NCI-H146 (cell line): ENCODE measurements around the gene PRAMEF4.
"Not testable (repeated sequence)": the region's sequence is repeated elsewhere in the genome, so short reads cannot be mapped to it uniquely, and the experiment has no call there.

Experiments used
- DNase-seq: peaks from one replicate; lab custom pipeline; 2025; lab: John Stamatoyannopoulos, UW

PRAMEF4 gene

DNA sequence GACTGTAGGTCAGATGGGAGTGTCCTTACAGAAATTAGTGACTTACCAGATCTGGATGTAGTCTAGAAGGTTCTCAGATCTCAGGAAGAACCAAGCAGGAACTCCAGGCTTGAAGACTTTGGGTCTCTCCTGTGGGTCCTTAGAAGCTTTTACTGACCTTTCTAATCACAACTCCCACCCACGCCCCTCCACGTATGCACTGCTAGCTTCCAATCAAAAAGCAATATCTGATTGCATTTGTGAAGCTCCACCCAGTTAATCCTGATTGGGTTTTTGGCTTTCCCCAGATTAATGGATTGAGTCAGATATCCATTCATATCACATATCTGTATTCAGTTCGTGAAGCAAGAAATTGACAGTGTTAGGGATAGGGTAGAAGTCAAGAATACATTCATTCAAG lies at the start of gene PRAMEF4:
TSS of gene PRAMEF4 (minus strand) at position 101 of the 400 bp plus-strand sequence. CDS start 2,807 bp downstream, outside the sequence.
- not testable (repeated sequence) for DNase-seq

DNA sequence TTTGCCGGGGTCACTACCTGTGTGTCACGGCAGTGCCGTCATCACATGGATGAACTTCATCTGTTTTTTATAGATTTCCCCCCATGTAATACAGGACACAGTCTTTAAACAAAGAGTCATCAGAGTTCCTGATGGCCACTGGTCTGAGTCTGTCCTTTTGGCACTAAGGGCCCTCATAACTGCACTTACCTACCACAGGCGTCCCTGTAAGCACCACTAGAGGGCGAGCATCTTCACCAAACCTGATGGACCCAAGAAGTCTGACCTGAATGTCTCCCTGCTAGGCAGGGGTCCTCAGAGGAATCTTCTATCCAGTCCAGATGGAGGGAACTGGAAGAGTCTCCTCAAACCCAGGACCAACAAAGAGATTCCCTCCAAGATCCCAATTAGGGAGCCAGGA lies 38.4 kb upstream of the PRAMEF4 start:
- not testable (repeated sequence) for DNase-seq

- not testable (repeated sequence) for DNase-seq
These were observed 35.7 kb upstream of the PRAMEF4 start for GRCh38 chr1:12921749-12922148.

DNA sequence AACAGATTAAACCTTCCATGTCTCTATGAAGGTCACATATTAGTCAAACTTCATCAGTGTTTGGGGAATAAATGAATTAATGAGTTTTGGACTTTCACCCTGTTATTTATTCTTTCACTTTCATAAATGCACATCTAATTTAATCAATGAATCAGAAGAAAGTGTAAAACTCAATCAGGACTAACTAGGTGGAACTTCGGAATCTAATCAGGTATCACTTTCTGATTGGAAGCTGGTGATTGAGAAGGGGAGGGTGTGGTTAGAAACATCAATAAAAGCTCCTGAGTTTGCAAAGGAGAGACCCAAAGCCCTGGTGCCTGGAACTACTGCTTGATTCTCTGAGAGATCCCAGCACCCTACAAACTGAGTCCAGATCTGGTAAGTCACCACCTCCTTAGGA lies 30.3 kb upstream of the PRAMEF4 start, which contains the start of gene PRAMEF7:
TSS of gene PRAMEF7 (plus strand) at position 301 of the 400 bp plus-strand sequence. CDS start 1,083 bp downstream, outside the sequence.
- DNase-seq = not testable (repeated sequence)

DNA sequence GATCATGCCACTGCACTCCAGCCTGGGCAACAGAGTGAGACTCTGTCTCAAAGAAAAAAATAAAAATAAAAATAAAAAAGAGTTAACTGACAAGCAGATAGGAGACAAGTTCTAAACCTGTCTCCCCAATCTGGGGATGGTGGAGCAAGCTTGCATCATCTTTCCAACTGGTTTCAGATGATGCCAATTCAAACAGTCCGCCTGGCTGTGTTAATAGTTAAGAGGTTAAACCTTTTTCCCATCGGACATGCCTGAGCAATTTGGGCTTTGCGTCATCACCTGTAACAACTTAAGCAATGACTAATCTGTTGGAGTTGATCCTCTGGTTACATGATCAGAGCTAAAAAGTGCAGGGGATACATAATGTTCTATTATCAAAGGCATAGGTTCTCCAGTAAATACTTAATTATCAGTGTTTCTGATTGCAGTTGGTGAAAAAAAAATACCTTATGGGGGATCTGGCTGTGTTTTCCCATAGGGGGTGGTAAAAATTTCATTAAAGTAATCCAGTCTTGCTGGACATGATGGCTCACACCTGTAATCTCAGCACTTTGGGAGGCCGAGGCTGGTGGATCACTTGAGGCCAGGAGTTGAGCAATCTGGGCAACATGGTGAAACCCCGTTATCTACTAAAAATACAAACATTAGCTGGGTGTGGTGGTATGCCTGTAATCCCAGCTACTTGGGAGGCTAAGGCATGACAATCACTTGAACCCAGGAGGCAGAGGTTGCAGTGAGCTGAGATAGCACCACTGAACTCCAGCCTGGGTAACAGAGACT lies 18.0 kb upstream of the PRAMEF4 start:
- not testable (repeated sequence) for DNase-seq

DNA sequence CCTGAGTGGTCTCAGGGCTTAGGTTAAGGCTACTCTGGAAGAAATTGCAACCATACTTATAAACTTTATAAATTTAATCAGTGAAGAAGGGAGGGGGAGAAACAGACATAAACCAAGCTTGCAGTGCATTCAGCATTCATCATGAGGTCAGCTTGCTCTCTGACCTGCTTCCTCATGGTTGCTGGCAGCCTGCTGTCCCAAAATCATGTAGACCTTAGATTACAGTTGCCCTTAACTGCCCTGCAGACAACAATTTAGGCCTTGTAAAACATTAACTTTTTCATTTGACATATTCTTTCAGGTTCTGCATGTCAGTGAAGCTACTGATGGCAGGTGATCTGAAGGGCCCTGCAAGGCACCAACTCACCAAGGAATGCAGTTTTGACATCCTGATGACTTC lies 13.2 kb upstream of the PRAMEF4 start:
- not testable (repeated sequence) for DNase-seq

- DNase-seq = not testable (repeated sequence)
These were observed 12.2 kb upstream of the PRAMEF4 start, which contains the start of gene PRAMEF10 for GRCh38 chr1:12898170-12898569. TSS of gene PRAMEF10 (minus strand) at chr1:12898270. CDS start at chr1:12895847, 2,423 bp downstream.

DNA sequence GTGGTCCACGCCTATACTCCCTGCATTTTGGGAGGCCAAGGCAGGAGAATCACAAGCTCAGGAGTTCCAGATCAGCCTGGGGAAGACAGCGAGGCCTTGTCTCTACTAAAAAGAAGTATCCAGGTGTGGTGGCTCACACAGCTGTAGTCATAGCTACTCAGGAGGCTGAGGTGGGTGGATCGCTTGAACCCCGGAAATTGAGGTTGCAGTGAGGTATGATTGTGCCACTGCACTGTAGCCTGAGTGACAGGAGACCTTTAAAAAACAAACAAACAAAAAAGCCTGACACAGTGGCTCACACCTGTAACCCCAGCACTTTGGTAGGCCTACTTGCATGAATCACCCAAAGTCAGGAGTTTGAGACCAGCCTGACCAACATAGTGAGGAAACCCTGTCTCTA lies 7.5 kb downstream of the PRAMEF4 start:
- not testable (repeated sequence) for DNase-seq

DNA sequence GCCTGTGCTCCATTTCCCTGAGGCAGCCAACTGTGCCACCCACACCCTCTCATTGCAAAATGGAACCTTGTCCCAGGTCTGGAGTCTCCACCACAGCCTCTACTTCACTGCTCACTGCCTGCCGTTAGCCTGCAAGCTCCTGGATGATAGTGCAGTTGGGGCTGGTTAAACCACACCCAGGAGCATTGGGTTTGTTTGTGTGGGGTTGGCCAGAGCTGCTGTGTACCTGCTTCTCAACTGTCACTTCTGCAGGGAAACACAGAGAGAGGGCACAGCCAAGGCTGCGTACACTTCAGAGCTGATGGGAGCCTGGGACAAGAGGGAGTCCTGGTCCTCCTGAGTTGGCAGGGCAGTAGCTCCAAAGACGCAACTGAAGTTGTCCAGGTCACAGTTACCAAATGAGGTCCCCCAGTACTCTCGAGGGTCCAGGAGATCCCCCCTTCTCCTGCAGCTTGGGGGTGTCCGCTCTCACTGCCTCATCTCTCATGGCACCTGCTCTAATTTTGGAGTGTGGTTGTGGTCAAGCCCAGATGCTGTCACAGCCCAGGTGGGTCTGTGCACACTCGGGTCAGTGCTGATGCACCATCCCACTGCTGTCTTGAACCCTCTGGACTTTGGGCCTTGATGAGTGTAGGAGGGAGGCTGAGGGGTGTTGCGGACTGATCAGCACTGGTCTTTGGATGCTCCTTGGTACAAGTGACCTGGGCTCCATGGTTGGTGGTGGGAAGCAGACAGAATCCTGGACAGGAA lies 22.7 kb downstream of the PRAMEF4 start:
- DNase-seq = not testable (repeated sequence)

GRCh38 chr1:12856786-12857185 lies 29.2 kb downstream of the PRAMEF4 start, which contains the start of gene PRAMEF2:
TSS of gene PRAMEF2 (plus strand) at chr1:12857086. CDS start at chr1:12859010, 1,924 bp downstream.
- DNase-seq = not testable (repeated sequence)

DNA sequence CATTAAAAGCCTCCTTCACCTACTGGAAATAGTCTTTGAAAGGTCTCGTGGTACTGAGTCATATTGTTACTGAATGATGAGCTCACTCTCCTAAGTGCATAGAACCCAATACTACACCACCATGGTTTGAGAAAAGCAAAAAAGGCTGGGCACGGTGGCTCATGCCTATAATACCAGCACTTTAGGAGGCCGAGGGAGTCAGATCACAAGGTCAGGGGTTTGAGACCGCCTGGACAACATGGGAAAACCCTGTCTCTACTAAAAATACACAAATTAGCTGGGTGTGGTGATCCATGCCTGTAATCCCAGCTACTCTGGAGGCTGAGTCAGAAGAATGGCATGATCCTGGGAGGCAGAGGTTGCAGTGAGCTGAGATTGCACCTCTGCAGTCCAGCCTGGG lies 34.2 kb downstream of the PRAMEF4 start:
- DNase-seq = no peak

- not testable (repeated sequence) for DNase-seq
These were observed 37.4 kb downstream of the PRAMEF4 start, which contains the start of gene HNRNPCL1 for GRCh38 chr1:12848620-12849019. TSS of gene HNRNPCL1 (minus strand) at chr1:12848720. CDS start at chr1:12848289, 431 bp downstream.

- not testable (repeated sequence) for DNase-seq
These were observed 52.8 kb downstream of the PRAMEF4 start for GRCh38 chr1:12833251-12833650.

DNA sequence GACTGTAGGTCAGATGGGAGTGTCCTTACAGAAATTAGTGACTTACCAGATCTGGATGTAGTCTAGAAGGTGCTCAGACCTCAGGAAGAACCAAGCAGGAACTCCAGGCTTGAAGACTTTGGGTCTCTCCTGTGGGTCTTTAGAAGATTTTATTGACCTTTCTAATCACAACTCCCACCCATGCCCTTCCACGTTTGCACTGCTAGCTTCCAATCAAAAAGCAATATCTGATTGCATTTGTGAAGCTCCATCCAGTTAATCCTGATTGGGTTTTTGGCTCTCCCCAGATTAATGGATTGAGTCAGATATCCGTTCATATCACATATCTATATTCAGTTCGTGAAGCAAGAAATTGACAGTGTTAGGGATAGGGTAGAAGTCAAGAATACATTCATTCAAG lies 54.7 kb downstream of the PRAMEF4 start, which contains the start of gene PRAMEF11:
TSS of gene PRAMEF11 (minus strand) at position 101 of the 400 bp plus-strand sequence. CDS start 2,621 bp downstream, outside the sequence.
- not testable (repeated sequence) for DNase-seq
